GM12892 (cell line): Measurements from ENCODE around the gene C4orf50.

Source experiments
- DNase-seq: peaks from one replicate; pipeline ENCODE4 v3.0.0; 2011; ENCODE audit not compliant: insufficient read length
- FAIRE-seq: peaks from 2 replicates; lab custom pipeline; 2011; peaks lifted over from hg19 to GRCh38; lab: Jason Lieb, UNC
- POLR2A ChIP-seq: IDR thresholded peaks from 2 replicates; pipeline ENCODE4 v1.6.1; 2011; ENCODE audit warnings: low read depth, low read length, control low read depth
- POLR2AphosphoS5 ChIP-seq: IDR thresholded peaks from 2 replicates; pipeline ENCODE4 v1.6.1; 2011; ENCODE audit warnings: low read depth, low read length, control low read depth
- TAF1 ChIP-seq: IDR thresholded peaks from 2 replicates; pipeline ENCODE4 v1.6.1; 2011; ENCODE audit warnings: low read depth, mild to moderate bottlenecking, control low read depth, low read length, borderline replicate concordance

Gene C4orf50

GRCh38 chr4:6042293-6043063 lies 24.2 kb upstream of the C4orf50 start:
- DNase-seq: no peak
- TF ChIP-seq POLR2A (no peak), POLR2AphosphoS5 (no peak), TAF1 (no peak)
- FAIRE-seq: no peak

GRCh38 chr4:6041800-6042199 lies 23.6 kb upstream of the C4orf50 start:
- DNase-seq: no peak
- no peak for TF ChIP-seq TAF1
- TF ChIP-seq POLR2A: no peak
- no peak for TF ChIP-seq POLR2AphosphoS5
- no peak for FAIRE-seq

- no peak for FAIRE-seq
These were observed 20.5 kb upstream of the C4orf50 start for GRCh38 chr4:6038711-6039110.

GRCh38 chr4:6035786-6036185 lies 17.6 kb upstream of the C4orf50 start:
- DNase-seq: no peak
- FAIRE-seq: no peak
- TF ChIP-seq POLR2A: no peak
- no peak for TF ChIP-seq TAF1
- TF ChIP-seq POLR2AphosphoS5: no peak

More at GRCh38 chr4:6038711-6039110, 20.5 kb upstream of the C4orf50 start:
- no peak for DNase-seq
- TF ChIP-seq TAF1 (no peak), POLR2AphosphoS5 (no peak), POLR2A (no peak)

- no peak for FAIRE-seq
- DNase-seq: no peak
These were observed 15.2 kb upstream of the C4orf50 start for GRCh38 chr4:6033381-6033780.

GRCh38 chr4:6032249-6033244 lies 14.3 kb upstream of the C4orf50 start:
- DNase-seq (no peak), FAIRE-seq (no peak)
- TF ChIP-seq POLR2A (no peak), POLR2AphosphoS5 (no peak), TAF1 (no peak)

More at GRCh38 chr4:6033381-6033780, 15.2 kb upstream of the C4orf50 start:
- TF ChIP-seq POLR2AphosphoS5: no peak
- no peak for TF ChIP-seq POLR2A
- TF ChIP-seq TAF1: no peak

GRCh38 chr4:6031846-6032245 lies 13.6 kb upstream of the C4orf50 start:
- FAIRE-seq (no peak), DNase-seq (no peak)
- TF ChIP-seq POLR2AphosphoS5 (no peak), POLR2A (no peak), TAF1 (no peak)

GRCh38 chr4:6030679-6031078 lies 12.4 kb upstream of the C4orf50 start:
- FAIRE-seq (no peak), DNase-seq (no peak)
- TF ChIP-seq TAF1: no peak
- TF ChIP-seq POLR2A: no peak
- TF ChIP-seq POLR2AphosphoS5: no peak

- FAIRE-seq: no peak
- no peak for DNase-seq
- TF ChIP-seq POLR2AphosphoS5: no peak
- TF ChIP-seq POLR2A: no peak
- no peak for TF ChIP-seq TAF1
These were observed 11.0 kb upstream of the C4orf50 start for GRCh38 chr4:6029254-6029653.

- no peak for FAIRE-seq
- TF ChIP-seq POLR2A: no peak
- no peak for TF ChIP-seq POLR2AphosphoS5
- TF ChIP-seq TAF1: no peak
These were observed 9.9 kb upstream of the C4orf50 start for GRCh38 chr4:6028168-6028567.

GRCh38 chr4:6027392-6027791 lies 9.2 kb upstream of the C4orf50 start:
- no peak for TF ChIP-seq POLR2A
- TF ChIP-seq TAF1: no peak
- no peak for TF ChIP-seq POLR2AphosphoS5

More at GRCh38 chr4:6028168-6028567, 9.9 kb upstream of the C4orf50 start:
- DNase-seq: no peak

GRCh38 chr4:6024313-6024960 lies 6.2 kb upstream of the C4orf50 start:
- no peak for DNase-seq
- FAIRE-seq: no peak
- TF ChIP-seq POLR2AphosphoS5 (no peak), POLR2A (no peak), TAF1 (no peak)

More at GRCh38 chr4:6027392-6027791, 9.2 kb upstream of the C4orf50 start:
- no peak for DNase-seq
- no peak for FAIRE-seq
